HEK293 (cell line): ENCODE results near the gene SIL1.

Experiments used
- GLI4 ChIP-seq: fragments of 450-650 bp; formaldehyde crosslinking; IDR thresholded peaks from 2 replicates; pipeline ENCODE4 v1.5.1; 2016; ENCODE audit warnings: missing biosample characterization, missing genetic modification characterization
- HOXA7 ChIP-seq: sonication (generic); formaldehyde crosslinking; IDR thresholded peaks from 2 replicates; pipeline ENCODE4 v1.8.1; 2022; ENCODE audit warnings: missing genetic modification reagents, borderline replicate concordance
- PRDM1 ChIP-seq: fragments of 450-650 bp; formaldehyde crosslinking; IDR thresholded peaks from 2 replicates; pipeline ENCODE4; 2016; ENCODE audit warnings: missing biosample characterization, missing genetic modification characterization
- ZBTB1 ChIP-seq: fragments of 450-650 bp; formaldehyde crosslinking; IDR thresholded peaks from 2 replicates; pipeline ENCODE4 v1.5.1; 2016; ENCODE audit warnings: missing biosample characterization, missing genetic modification characterization
- ZNF146 ChIP-seq: fragments of 450-650 bp; formaldehyde crosslinking; IDR thresholded peaks from 2 replicates; pipeline ENCODE4 v1.5.1; 2016; ENCODE audit warnings: missing biosample characterization, missing genetic modification characterization
- ZNF211 ChIP-seq: fragments of 450-650 bp; formaldehyde crosslinking; IDR thresholded peaks from 2 replicates; pipeline ENCODE4 v1.5.1; 2016; ENCODE audit warnings: low read depth, missing biosample characterization, missing genetic modification characterization
- ZNF24 ChIP-seq: fragments of 450-650 bp; formaldehyde crosslinking; IDR thresholded peaks from 2 replicates; pipeline ENCODE4 v1.5.1; 2016; ENCODE audit warnings: missing biosample characterization, missing genetic modification characterization
- ZNF707 ChIP-seq: fragments of 450-650 bp; formaldehyde crosslinking; IDR thresholded peaks from 2 replicates; pipeline ENCODE4 v1.5.1; 2016; ENCODE audit warnings: missing biosample characterization, missing genetic modification characterization
- ZSCAN4 ChIP-seq: fragments of 450-650 bp; formaldehyde crosslinking; IDR thresholded peaks from 2 replicates; pipeline ENCODE4 v1.5.1; 2017; ENCODE audit warnings: missing biosample characterization, missing genetic modification characterization
- TF ChIP-seq, protein P1 (sequence below): fragments of 450-650 bp; formaldehyde crosslinking; IDR thresholded peaks from 2 replicates; pipeline ENCODE4 v1.5.1; 2016; ENCODE audit warnings: missing biosample characterization, missing genetic modification characterization

GRCh38 chr5:139246394-139246793, 48.2 kb upstream of the SIL1 start:
- TF ChIP-seq HOXA7 (CRISPR knock-in tag) (no peak), ZNF146 (tag by site-specific recombination) (no peak), ZNF707 (tag by site-specific recombination) (no peak), ZNF211 (tag by site-specific recombination) (no peak), GLI4 (tag by site-specific recombination) (no peak), ZNF24 (no peak), ZBTB1 (tag by site-specific recombination) (no peak), PRDM1 (tag by site-specific recombination) (no peak), ZSCAN4 (tag by site-specific recombination) (no peak)
- TF ChIP-seq, protein P1, sequence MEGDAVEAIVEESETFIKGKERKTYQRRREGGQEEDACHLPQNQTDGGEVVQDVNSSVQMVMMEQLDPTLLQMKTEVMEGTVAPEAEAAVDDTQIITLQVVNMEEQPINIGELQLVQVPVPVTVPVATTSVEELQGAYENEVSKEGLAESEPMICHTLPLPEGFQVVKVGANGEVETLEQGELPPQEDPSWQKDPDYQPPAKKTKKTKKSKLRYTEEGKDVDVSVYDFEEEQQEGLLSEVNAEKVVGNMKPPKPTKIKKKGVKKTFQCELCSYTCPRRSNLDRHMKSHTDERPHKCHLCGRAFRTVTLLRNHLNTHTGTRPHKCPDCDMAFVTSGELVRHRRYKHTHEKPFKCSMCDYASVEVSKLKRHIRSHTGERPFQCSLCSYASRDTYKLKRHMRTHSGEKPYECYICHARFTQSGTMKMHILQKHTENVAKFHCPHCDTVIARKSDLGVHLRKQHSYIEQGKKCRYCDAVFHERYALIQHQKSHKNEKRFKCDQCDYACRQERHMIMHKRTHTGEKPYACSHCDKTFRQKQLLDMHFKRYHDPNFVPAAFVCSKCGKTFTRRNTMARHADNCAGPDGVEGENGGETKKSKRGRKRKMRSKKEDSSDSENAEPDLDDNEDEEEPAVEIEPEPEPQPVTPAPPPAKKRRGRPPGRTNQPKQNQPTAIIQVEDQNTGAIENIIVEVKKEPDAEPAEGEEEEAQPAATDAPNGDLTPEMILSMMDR (tag by site-specific recombination), result no peak
